OCI-LY1 (cell line): ENCODE data around the gene ART1.

Experiments
- H2AFZ ChIP-seq: fragments of 200-600 bp; sonication (generic), shearing (Covaris generic); 2 replicates; pipeline ENCODE4 v1.6.0; 2014; ENCODE audit warnings: antibody characterized with exemption, mild to moderate bottlenecking, low read length
- H3F3A ChIP-seq: fragments of 200-600 bp; sonication (generic), shearing (Covaris generic); 2 replicates; pipeline ENCODE4 v1.6.0; 2014; ENCODE audit warnings: mild to moderate bottlenecking, antibody characterized with exemption, low read length, moderate library complexity; ENCODE audit not compliant: insufficient read depth
- H3K27ac ChIP-seq: fragments of 200-600 bp; sonication (generic); 2 replicates; pipeline ENCODE4 v1.5.1; 2014; ENCODE audit warnings: low read length, mixed run types, mild to moderate bottlenecking, low read depth; ENCODE audit not compliant: poor library complexity, severe bottlenecking
- H3K27me3 ChIP-seq: fragments of 200-600 bp; sonication (generic); 2 replicates; pipeline ENCODE4 v1.6.0; 2014; ENCODE audit warnings: antibody characterized with exemption, mild to moderate bottlenecking, low read length, moderate library complexity; ENCODE audit not compliant: insufficient read depth
- H3K36me3 ChIP-seq: fragments of 200-600 bp; sonication (generic); 2 replicates; pipeline ENCODE4 v1.6.1; 2014; ENCODE audit warnings: mild to moderate bottlenecking, antibody characterized with exemption, low read length, moderate library complexity, mixed read lengths; ENCODE audit not compliant: insufficient read depth
- H3K4me1 ChIP-seq: fragments of 200-600 bp; sonication (generic); 2 replicates; pipeline ENCODE4 v1.5.1; 2014; ENCODE audit warnings: mild to moderate bottlenecking, low read length, moderate library complexity; ENCODE audit not compliant: insufficient read depth, severe bottlenecking
- H3K4me2 ChIP-seq: fragments of 200-600 bp; sonication (generic), shearing (Covaris generic); 2 replicates; pipeline ENCODE4 v1.6.1; 2014; ENCODE audit warnings: low read length
- H3K4me3 ChIP-seq: fragments of 200-600 bp; sonication (generic); 2 replicates; pipeline ENCODE4 v1.5.1; 2014; ENCODE audit warnings: low read length, low read depth, mild to moderate bottlenecking, mixed read lengths; ENCODE audit not compliant: poor library complexity, severe bottlenecking
- H3K79me2 ChIP-seq: fragments of 200-600 bp; shearing (Covaris generic); 2 replicates; pipeline ENCODE4 v1.6.1; 2016; ENCODE audit warnings: mixed run types, low read length, mixed read lengths; ENCODE audit not compliant: insufficient read depth
- H3K9ac ChIP-seq: fragments of 200-600 bp; sonication (generic), shearing (Covaris generic); 2 replicates; pipeline ENCODE4 v1.6.1; 2014; ENCODE audit warnings: mild to moderate bottlenecking, low read length, mixed read lengths
- H3K9me2 ChIP-seq: fragments of 200-600 bp; sonication (generic), shearing (Covaris generic); 2 replicates; pipeline ENCODE4 v1.6.1; 2014; ENCODE audit warnings: low read depth, mild to moderate bottlenecking, low read length, mixed read lengths
- H3K9me3 ChIP-seq: fragments of 200-600 bp; shearing (Covaris generic); 2 replicates; pipeline ENCODE4 v1.6.1; 2014; ENCODE audit warnings: low read length, mixed read lengths
- H4K20me1 ChIP-seq: fragments of 200-600 bp; sonication (generic), shearing (Covaris generic); 2 replicates; pipeline ENCODE4 v1.6.0; 2016; ENCODE audit warnings: mild to moderate bottlenecking, low read length; ENCODE audit not compliant: insufficient read depth
- CTCF ChIP-seq: fragments of 200-600 bp; sonication (generic), shearing (Covaris generic); IDR thresholded peaks from 2 replicates; pipeline ENCODE4 v1.5.1; 2017; ENCODE audit warnings: mild to moderate bottlenecking, antibody characterized with exemption, low read length, moderate library complexity, mixed read lengths
- EZH2 ChIP-seq: fragments of 200-600 bp; sonication (generic), shearing (Covaris generic); IDR thresholded peaks from 2 replicates; pipeline ENCODE4 v1.8.0; 2017; ENCODE audit warnings: borderline replicate concordance, mixed run types, mild to moderate bottlenecking, antibody characterized with exemption, low read length, moderate library complexity, mixed read lengths

Gene ART1

DNA sequence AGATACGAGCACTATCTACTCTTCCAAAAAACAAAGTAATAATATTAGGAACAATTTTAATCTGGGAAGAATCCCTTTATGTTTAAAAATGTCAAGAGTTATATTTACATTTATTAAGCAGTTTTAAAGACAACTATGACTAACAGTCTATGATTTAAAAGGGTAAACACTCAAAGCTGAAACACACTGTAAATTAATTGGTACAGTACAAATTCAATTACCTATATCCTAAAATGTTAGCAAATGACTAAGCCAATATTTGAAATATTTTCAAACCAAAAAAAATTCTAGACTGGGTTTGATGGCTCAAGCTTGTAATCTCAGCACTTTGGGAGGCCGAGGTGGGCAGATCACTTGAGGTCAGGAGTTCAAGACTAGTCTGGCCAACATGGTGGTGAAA is 62.2 kb downstream of the ART1 start:
- no peaks in the 10 kb centered on the region for H3K27me3 ChIP-seq
- no peak overlapping the region for H3K27ac ChIP-seq
- no peaks in the 10 kb centered on the region for H3K9me2 ChIP-seq
- no peaks in the 10 kb centered on the region for H3K79me2 ChIP-seq
- no peak overlapping the region for H3K4me2 ChIP-seq
- H3K9me3 ChIP-seq: no peaks in the 10 kb centered on the region
- no peak for TF ChIP-seq CTCF
- no peak for TF ChIP-seq EZH2
- no peak overlapping the region for H3K4me3 ChIP-seq
- no peaks in the 10 kb centered on the region for H3K4me1 ChIP-seq
- H3K36me3 ChIP-seq: peaks cover 89% of the 10 kb centered on the region
- H2AFZ ChIP-seq: no peak overlapping the region
- H3F3A ChIP-seq: no peaks in the 10 kb centered on the region
- no peaks in the 10 kb centered on the region for H4K20me1 ChIP-seq
- H3K9ac ChIP-seq: no peak overlapping the region

GRCh38 chr11:3709977-3710376 is 65.0 kb downstream of the ART1 start:
- Histone ChIP-seq H3K9ac (no peak overlapping the region), H3K4me3 (no peak overlapping the region), H3K27ac (no peak overlapping the region), H3K27me3 (no peaks in the 10 kb centered on the region), H3K9me2 (no peaks in the 10 kb centered on the region), H3K79me2 (no peaks in the 10 kb centered on the region), H4K20me1 (no peaks in the 10 kb centered on the region), H3K4me2 (no peak overlapping the region), H3K4me1 (no peaks in the 10 kb centered on the region), H3F3A (0 out of 2 replicates have a peak, but pooled peaks cover 3% of the 10 kb centered on the region), H3K36me3 (peaks cover 88% of the 10 kb centered on the region), H3K9me3 (no peaks in the 10 kb centered on the region), H2AFZ (no peak overlapping the region)
- TF ChIP-seq EZH2: no peak
- no peak for TF ChIP-seq CTCF

GRCh38 chr11:3710485-3711259 is 65.7 kb downstream of the ART1 start:
- no peak overlapping the region for H3K4me2 ChIP-seq
- H3K27ac ChIP-seq: no peak overlapping the region
- TF ChIP-seq CTCF: no peak
- TF ChIP-seq EZH2: no peak
- peaks cover 88% of the 10 kb centered on the region for H3K36me3 ChIP-seq
- no peak overlapping the region for H3K9ac ChIP-seq
- 0 out of 2 replicates have a peak, but pooled peaks cover 3% of the 10 kb centered on the region for H3F3A ChIP-seq
- no peaks in the 10 kb centered on the region for H3K4me1 ChIP-seq
- H4K20me1 ChIP-seq: no peaks in the 10 kb centered on the region
- no peaks in the 10 kb centered on the region for H3K9me3 ChIP-seq
- no peak overlapping the region for H3K4me3 ChIP-seq
- H2AFZ ChIP-seq: no peak overlapping the region
- no peaks in the 10 kb centered on the region for H3K79me2 ChIP-seq
- no peaks in the 10 kb centered on the region for H3K27me3 ChIP-seq
- no peaks in the 10 kb centered on the region for H3K9me2 ChIP-seq
